SU-DHL-6 (cell line): ENCODE results near the gene PTPRG.

ENCODE experiments used
- H2AFZ ChIP-seq: fragments of 200-600 bp; sonication (generic); 2 replicates; pipeline ENCODE4 v1.6.1; 2014; ENCODE audit warnings: low read depth, mild to moderate bottlenecking, moderate library complexity, mixed read lengths, antibody characterized with exemption, low read length; ENCODE audit not compliant: severe bottlenecking
- H3F3A ChIP-seq: fragments of 200-600 bp; shearing (Covaris generic); 2 replicates; pipeline ENCODE4 v1.6.0; 2016; ENCODE audit warnings: antibody characterized with exemption, mild to moderate bottlenecking; ENCODE audit not compliant: insufficient read depth
- H3K27ac ChIP-seq: fragments of 200-600 bp; sonication (generic); 2 replicates; pipeline ENCODE4 v1.5.1; 2016; ENCODE audit warnings: low read depth, mild to moderate bottlenecking, low read length, moderate library complexity, mixed read lengths
- H3K27me3 ChIP-seq: fragments of 200-600 bp; sonication (generic), shearing (Covaris generic); 2 replicates; pipeline ENCODE4 v1.6.0; 2014; ENCODE audit warnings: mild to moderate bottlenecking, low read length
- H3K36me3 ChIP-seq: fragments of 200-600 bp; sonication (generic); 2 replicates; pipeline ENCODE4 v1.6.1; 2014; ENCODE audit warnings: mild to moderate bottlenecking, low read length, mixed read lengths
- H3K4me2 ChIP-seq: fragments of 300-600, 200-600 bp; shearing (Covaris generic), sonication (generic); 2 replicates; pipeline ENCODE4 v1.6.0; 2014; ENCODE audit warnings: low read length, low read depth, mild to moderate bottlenecking; ENCODE audit not compliant: poor library complexity, severe bottlenecking
- H3K4me3 ChIP-seq: fragments of 200-600 bp; sonication (generic); 2 replicates; pipeline ENCODE4 v1.5.1; 2014; ENCODE audit warnings: antibody characterized with exemption, low read length, mild to moderate bottlenecking, mixed read lengths; ENCODE audit not compliant: insufficient read depth, poor library complexity, severe bottlenecking
- H3K79me2 ChIP-seq: fragments of 200-600 bp; sonication (generic); 2 replicates; pipeline ENCODE4 v1.6.1; 2014; ENCODE audit warnings: mild to moderate bottlenecking, low read length, moderate library complexity; ENCODE audit not compliant: insufficient read depth
- H3K9ac ChIP-seq: fragments of 200-600 bp; sonication (generic); 2 replicates; pipeline ENCODE4 v1.7.0; 2014; ENCODE audit warnings: mild to moderate bottlenecking, low read length
- H3K9me2 ChIP-seq: fragments of 200-600 bp; sonication (generic); replicated peaks from 2 replicates; pipeline ENCODE4 v1.6.1; 2014; ENCODE audit warnings: low read length; ENCODE audit not compliant: insufficient read depth
- H3K9me3 ChIP-seq: fragments of 200-600 bp; sonication (generic); 2 replicates; pipeline ENCODE4 v1.6.1; 2014; ENCODE audit warnings: low read length, mixed read lengths; ENCODE audit not compliant: insufficient read depth
- H4K20me1 ChIP-seq: fragments of 200-600 bp; sonication (generic); 2 replicates; pipeline ENCODE4 v1.6.1; 2014; ENCODE audit warnings: low read depth, mild to moderate bottlenecking, antibody characterized with exemption, low read length, moderate library complexity, mixed read lengths
- CTCF ChIP-seq: fragments of 200-600 bp; sonication (generic); IDR thresholded peaks from one replicate; pipeline ENCODE4 v1.5.1; 2017; ENCODE audit warnings: antibody characterized with exemption, mild to moderate bottlenecking, low read length, moderate library complexity; ENCODE audit not compliant: insufficient read depth, poor library complexity, severe bottlenecking
- EZH2phosphoT487 ChIP-seq: fragments of 200-600 bp; sonication (generic), shearing (Covaris generic); conservative IDR thresholded peaks from 2 replicates; pipeline ENCODE4 v1.6.1; 2018; ENCODE audit warnings: mild to moderate bottlenecking, antibody characterized with exemption, low read length, moderate library complexity, mixed read lengths

Gene PTPRG

GRCh38 chr3:61729038-61729634 is 167.8 kb downstream of the PTPRG start:
- Histone ChIP-seq H3K4me3 (no peak overlapping the region), H3K36me3 (no peaks in the 10 kb centered on the region), H2AFZ (no peak overlapping the region), H3K27ac (no peak overlapping the region), H3K9me2 (no peaks in the 10 kb centered on the region), H3K27me3 (no peaks in the 10 kb centered on the region), H3F3A (no peaks in the 10 kb centered on the region), H3K4me2 (no peak overlapping the region), H3K79me2 (no peaks in the 10 kb centered on the region), H3K9ac (no peak overlapping the region), H4K20me1 (no peaks in the 10 kb centered on the region), H3K9me3 (no peaks in the 10 kb centered on the region)
- TF ChIP-seq EZH2phosphoT487 (no peak), CTCF (no peak)

DNA sequence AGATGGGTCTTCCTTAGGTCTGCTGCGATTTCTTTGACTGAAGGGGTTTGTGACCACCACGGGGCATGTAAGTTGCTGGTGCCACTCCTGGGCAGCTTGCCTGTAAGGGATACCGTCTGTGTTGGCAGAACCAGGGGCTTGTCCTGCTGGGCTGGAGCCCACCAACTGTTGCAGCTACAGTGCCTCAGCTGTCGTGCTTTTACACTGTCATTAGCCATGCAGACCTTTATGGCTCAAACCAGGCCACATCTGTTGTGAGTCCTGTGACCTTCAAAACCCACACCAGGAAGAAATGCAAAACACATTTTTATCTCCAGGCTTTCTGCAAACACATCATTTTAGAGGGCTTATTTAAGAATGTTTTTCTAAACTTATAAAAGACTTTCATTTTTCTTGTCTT is 168.7 kb downstream of the PTPRG start:
- Histone ChIP-seq H3K9ac (no peak overlapping the region), H3K79me2 (no peaks in the 10 kb centered on the region), H3F3A (no peaks in the 10 kb centered on the region), H3K36me3 (no peaks in the 10 kb centered on the region), H2AFZ (no peak overlapping the region), H3K4me3 (no peak overlapping the region), H4K20me1 (no peaks in the 10 kb centered on the region), H3K27ac (no peak overlapping the region), H3K9me3 (no peaks in the 10 kb centered on the region), H3K27me3 (no peaks in the 10 kb centered on the region), H3K4me2 (no peak overlapping the region), H3K9me2 (no peaks in the 10 kb centered on the region)
- TF ChIP-seq EZH2phosphoT487 (no peak), CTCF (no peak)

DNA sequence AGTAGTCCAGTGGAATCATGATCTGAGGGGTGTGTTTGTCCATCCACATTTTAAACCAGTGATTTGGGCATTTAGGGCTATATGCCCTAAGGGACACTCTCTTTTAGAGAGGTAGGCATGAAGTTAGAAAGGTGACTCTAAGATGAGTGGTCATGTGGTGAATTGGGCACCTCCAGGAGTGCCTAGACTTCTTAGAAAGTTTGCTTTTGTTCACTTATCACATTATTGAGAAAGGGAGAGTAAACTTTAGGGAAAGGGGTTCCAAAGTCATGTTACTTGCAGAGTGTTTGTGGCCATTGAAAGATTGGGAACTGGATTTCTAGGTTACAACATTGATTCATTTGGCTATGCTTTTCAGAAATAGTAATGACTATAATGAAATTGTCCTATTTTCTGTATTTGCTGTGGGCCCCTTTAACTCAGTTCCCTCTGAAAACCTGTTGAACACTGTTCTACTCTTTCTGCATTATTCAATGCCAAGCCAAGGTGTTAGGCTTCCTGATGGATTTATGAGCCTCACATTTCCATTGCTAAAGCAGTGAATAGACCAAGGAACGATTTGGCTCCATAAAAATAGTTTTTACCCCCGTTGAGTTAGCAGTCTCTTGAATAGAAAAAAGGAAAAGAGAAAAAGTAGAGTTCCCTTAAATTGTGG is 169.3 kb downstream of the PTPRG start:
- Histone ChIP-seq H3K36me3 (no peaks in the 10 kb centered on the region), H3K4me2 (no peak overlapping the region), H4K20me1 (no peaks in the 10 kb centered on the region), H3F3A (no peaks in the 10 kb centered on the region), H3K27ac (no peak overlapping the region), H3K9me3 (no peaks in the 10 kb centered on the region), H3K9me2 (no peaks in the 10 kb centered on the region), H2AFZ (no peak overlapping the region), H3K79me2 (no peaks in the 10 kb centered on the region), H3K27me3 (no peaks in the 10 kb centered on the region), H3K4me3 (no peak overlapping the region), H3K9ac (no peak overlapping the region)
- TF ChIP-seq EZH2phosphoT487 = no peak
- no peak for TF ChIP-seq CTCF
